H1 (cell line): ENCODE measurements around the gene SLC12A7.

ENCODE experiments used
- CHD1 ChIP-seq: IDR thresholded peaks from 2 replicates; pipeline ENCODE4 v1.6.1; 2012; ENCODE audit warnings: low read depth, low read length, improper control_type of control experiment
- EGR1 ChIP-seq: IDR thresholded peaks from 2 replicates; pipeline ENCODE4 v1.6.1; 2011; ENCODE audit warnings: low read depth, low read length, borderline replicate concordance
- MAFK ChIP-seq: IDR thresholded peaks from 2 replicates; pipeline ENCODE4 v1.6.1; 2012; ENCODE audit warnings: low read depth, mild to moderate bottlenecking, improper control_type of control experiment, low read length
- RFX5 ChIP-seq: IDR thresholded peaks from 2 replicates; pipeline ENCODE4 v1.6.1; 2011; ENCODE audit warnings: low read depth, low read length, improper control_type of control experiment, borderline replicate concordance
- SP2 ChIP-seq: IDR thresholded peaks from 2 replicates; pipeline ENCODE4 v1.6.1; 2012; ENCODE audit warnings: mild to moderate bottlenecking, low read length, inconsistent platforms
- TF ChIP-seq, protein P1 (sequence below), 3 experiments: IDR thresholded peaks; 1 replicate in 2 of 3; 2 replicates in 1 of 3; pipeline versions ENCODE4 v1.5.1 to v1.6.1; 2011; ENCODE audit warnings: low read length in 3 of 3, mild to moderate bottlenecking in 3 of 3, inconsistent platforms in 2 of 3, low read depth in 1 of 3, moderate library complexity in 1 of 3; ENCODE audit not compliant: insufficient read depth in 1 of 3; ENCODE audit errors: control extremely low read depth in 1 of 3

DNA sequence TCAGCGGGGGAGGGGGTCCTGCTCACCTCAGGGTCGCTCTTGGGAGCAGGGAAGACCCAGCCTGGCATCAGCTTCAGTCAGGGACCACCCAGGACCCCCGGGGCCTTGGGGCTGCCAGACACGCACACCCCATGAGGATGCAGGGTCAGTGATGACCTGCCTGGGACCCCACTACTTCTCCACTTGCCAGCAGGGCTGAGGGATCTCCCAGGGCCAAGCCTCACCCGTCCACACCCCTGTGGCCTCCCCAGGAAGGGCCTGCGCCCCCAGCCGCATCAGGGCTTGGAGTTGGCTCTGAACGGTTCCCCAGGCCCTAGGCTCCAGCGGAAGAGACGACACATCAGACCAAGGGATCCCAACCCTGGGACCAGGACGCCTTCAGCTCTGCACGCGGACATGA, 33.7 kb downstream of the SLC12A7 start:
- TF ChIP-seq RFX5 = no peak
- no peak for TF ChIP-seq CHD1
- TF ChIP-seq, protein P1, sequence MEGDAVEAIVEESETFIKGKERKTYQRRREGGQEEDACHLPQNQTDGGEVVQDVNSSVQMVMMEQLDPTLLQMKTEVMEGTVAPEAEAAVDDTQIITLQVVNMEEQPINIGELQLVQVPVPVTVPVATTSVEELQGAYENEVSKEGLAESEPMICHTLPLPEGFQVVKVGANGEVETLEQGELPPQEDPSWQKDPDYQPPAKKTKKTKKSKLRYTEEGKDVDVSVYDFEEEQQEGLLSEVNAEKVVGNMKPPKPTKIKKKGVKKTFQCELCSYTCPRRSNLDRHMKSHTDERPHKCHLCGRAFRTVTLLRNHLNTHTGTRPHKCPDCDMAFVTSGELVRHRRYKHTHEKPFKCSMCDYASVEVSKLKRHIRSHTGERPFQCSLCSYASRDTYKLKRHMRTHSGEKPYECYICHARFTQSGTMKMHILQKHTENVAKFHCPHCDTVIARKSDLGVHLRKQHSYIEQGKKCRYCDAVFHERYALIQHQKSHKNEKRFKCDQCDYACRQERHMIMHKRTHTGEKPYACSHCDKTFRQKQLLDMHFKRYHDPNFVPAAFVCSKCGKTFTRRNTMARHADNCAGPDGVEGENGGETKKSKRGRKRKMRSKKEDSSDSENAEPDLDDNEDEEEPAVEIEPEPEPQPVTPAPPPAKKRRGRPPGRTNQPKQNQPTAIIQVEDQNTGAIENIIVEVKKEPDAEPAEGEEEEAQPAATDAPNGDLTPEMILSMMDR (IDR thresholded peaks at IDR 0.05; ENCODE audit: control extremely low read depth in 1 of 3, insufficient read depth in 1 of 3, low read depth in 1 of 3, low read length in 3 of 3) = no peak
- no peak for TF ChIP-seq SP2
- TF ChIP-seq EGR1 = no peak
- no peak for TF ChIP-seq MAFK
